ENCODE results near the gene MORC3.

DNA sequence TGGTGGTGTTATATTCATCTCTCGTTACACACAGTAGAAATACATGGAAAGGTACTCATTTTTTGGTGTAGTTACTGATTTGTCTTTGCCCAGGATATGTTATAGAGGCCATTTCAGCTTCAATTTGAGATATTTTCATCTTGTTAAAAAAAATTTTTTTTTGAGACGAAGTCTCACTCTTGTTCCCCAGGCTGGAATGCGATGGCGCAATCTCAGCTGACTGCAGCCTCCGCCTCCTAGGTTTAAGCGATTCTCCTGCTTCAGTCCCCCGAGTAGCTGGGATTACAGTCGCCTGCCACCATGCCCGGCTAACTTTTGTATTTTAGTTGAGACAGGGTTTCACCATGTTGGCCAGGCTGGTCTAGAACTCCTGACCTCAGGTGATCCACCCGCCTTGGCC is 19.0 kb downstream of the MORC3 start:
- TF ChIP-seq, protein P1, sequence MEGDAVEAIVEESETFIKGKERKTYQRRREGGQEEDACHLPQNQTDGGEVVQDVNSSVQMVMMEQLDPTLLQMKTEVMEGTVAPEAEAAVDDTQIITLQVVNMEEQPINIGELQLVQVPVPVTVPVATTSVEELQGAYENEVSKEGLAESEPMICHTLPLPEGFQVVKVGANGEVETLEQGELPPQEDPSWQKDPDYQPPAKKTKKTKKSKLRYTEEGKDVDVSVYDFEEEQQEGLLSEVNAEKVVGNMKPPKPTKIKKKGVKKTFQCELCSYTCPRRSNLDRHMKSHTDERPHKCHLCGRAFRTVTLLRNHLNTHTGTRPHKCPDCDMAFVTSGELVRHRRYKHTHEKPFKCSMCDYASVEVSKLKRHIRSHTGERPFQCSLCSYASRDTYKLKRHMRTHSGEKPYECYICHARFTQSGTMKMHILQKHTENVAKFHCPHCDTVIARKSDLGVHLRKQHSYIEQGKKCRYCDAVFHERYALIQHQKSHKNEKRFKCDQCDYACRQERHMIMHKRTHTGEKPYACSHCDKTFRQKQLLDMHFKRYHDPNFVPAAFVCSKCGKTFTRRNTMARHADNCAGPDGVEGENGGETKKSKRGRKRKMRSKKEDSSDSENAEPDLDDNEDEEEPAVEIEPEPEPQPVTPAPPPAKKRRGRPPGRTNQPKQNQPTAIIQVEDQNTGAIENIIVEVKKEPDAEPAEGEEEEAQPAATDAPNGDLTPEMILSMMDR (IDR thresholded peaks at IDR 0.05), result no peak
- TF ChIP-seq POLR2A (IDR thresholded peaks at IDR 0.05), result no peak
